Measurements from ENCODE around the gene MYH4.

The MYH4 gene

GRCh38 chr17:10421211-10421610, 48.1 kb downstream of the MYH4 start:
- no peak for DNase-seq

- DNase-seq: no peak
Observed at GRCh38 chr17:10420811-10421210, 48.5 kb downstream of the MYH4 start.

GRCh38 chr17:10417431-10417830, 51.9 kb downstream of the MYH4 start:
- no peak for DNase-seq

DNA sequence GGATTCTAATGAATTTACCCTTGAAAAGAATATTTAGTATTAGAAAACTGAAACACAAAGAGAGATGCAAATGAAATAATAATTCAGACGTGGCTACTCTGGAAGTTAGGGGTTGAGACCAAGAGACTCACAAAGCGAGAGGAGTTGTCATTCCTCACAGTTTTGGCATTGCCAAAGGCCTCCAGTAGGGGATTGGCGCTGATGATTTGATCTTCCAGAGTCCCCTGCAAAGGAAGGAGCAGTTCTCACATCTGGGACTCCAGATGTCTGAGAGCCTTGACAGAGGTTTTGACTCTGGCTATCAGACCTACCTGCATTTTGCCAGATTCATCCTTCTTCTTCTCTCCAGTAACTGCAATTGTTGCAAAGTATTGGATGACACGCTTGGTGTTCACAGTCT, 54.2 kb downstream of the MYH4 start:
- no peak for DNase-seq

- no peak for DNase-seq
Observed at GRCh38 chr17:10403589-10403988, 65.8 kb downstream of the MYH4 start.

DNA sequence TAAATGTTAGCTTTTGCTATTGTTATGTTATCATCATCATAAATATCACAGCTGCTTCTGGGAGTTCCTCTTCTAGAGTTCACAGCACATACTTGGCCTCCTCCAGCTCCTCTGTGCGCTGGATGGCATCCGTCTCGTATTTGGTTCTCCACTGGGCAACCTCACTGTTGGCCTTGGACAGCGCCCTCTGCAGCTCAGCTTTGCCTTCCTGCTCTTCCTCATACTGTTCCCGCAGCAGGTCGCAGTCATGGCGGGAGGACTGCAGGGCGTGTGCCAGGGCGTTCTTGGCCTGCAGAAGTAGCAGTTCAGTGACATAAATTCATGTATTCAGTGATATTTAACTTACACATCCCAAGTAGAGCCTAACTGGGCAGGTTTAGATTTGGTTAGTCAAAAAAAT, 71.0 kb downstream of the MYH4 start:
- no peak for DNase-seq

- DNase-seq: no peak
Observed at GRCh38 chr17:10396524-10397163, 72.7 kb downstream of the MYH4 start.

GRCh38 chr17:10394201-10394887, 75.0 kb downstream of the MYH4 start:
- DNase-seq: no peak
